GM12878 (cell line): ENCODE data around the gene KCNB1.

Experiments
- CEBPB ChIP-seq, 2 experiments: fragments of 150-350 bp in 1 of 2; IDR thresholded peaks; 2 replicates each; pipeline ENCODE4 v1.6.1; 2012 to 2014; ENCODE audit warnings: low read depth in 2 of 2, low read length in 2 of 2, borderline replicate concordance in 1 of 2, inconsistent platforms in 1 of 2
- IKZF2 ChIP-seq, 2 experiments: fragments of 450-650 bp; IDR thresholded peaks; 2 replicates each; pipeline ENCODE4 v1.6.1; 2017; ENCODE audit warnings: mild to moderate bottlenecking in 2 of 2, moderate library complexity in 2 of 2
- JUND ChIP-seq: IDR thresholded peaks from 2 replicates; pipeline ENCODE4 v1.6.1; 2012; ENCODE audit warnings: low read depth, mild to moderate bottlenecking, low read length, improper control_type of control experiment, moderate library complexity
- MAX ChIP-seq: IDR thresholded peaks from 2 replicates; pipeline ENCODE4 v1.6.1; 2012; ENCODE audit warnings: low read depth, low read length, improper control_type of control experiment
- MTA3 ChIP-seq: IDR thresholded peaks from 2 replicates; pipeline ENCODE4 v1.6.1; 2012; ENCODE audit warnings: low read length, inconsistent platforms, borderline replicate concordance
- MYC ChIP-seq: IDR thresholded peaks from 2 replicates; pipeline ENCODE4 v1.6.1; 2011; ENCODE audit warnings: mild to moderate bottlenecking, low read length, moderate library complexity, inconsistent platforms; ENCODE audit not compliant: insufficient read depth, insufficient replicate concordance, insufficient read length, severe bottlenecking
- NFIC ChIP-seq: IDR thresholded peaks from 2 replicates; pipeline ENCODE4 v1.6.1; 2012; ENCODE audit warnings: low read depth, mild to moderate bottlenecking, inconsistent platforms, low read length, moderate library complexity
- NFYA ChIP-seq: IDR thresholded peaks from 2 replicates; pipeline ENCODE4 v1.6.1; 2011; ENCODE audit warnings: low read depth, mild to moderate bottlenecking, low read length, improper control_type of control experiment, borderline replicate concordance
- POLR2A ChIP-seq: IDR thresholded peaks from 2 replicates; pipeline ENCODE4 v1.6.1; 2011; ENCODE audit warnings: low read depth, mild to moderate bottlenecking, low read length
- RAD21 ChIP-seq: IDR thresholded peaks from 2 replicates; pipeline ENCODE4 v1.6.1; 2011; ENCODE audit warnings: mild to moderate bottlenecking, low read depth, low read length, moderate library complexity; ENCODE audit not compliant: insufficient read depth
- RELA ChIP-seq: fragments of 450-650 bp; IDR thresholded peaks from 2 replicates; pipeline ENCODE4 v1.8.0; 2014; ENCODE audit warnings: borderline replicate concordance; ENCODE audit not compliant: partially characterized antibody
- TF ChIP-seq, protein P1 (sequence below), 3 experiments: IDR thresholded peaks in 2 of 3; conservative IDR thresholded peaks in 1 of 3; 2 replicates each; pipeline ENCODE4 v1.5.1; 2011; ENCODE audit warnings: low read depth in 3 of 3, low read length in 3 of 3, mild to moderate bottlenecking in 3 of 3, control low read depth in 2 of 3, moderate library complexity in 2 of 3, inconsistent platforms in 1 of 3, mixed read lengths in 1 of 3; ENCODE audit not compliant: control insufficient read depth in 2 of 3, insufficient read depth in 1 of 3; ENCODE audit errors: extremely low read depth in 1 of 3
- TF ChIP-seq, protein P2 (sequence below): fragments of 450-650 bp; IDR thresholded peaks from 2 replicates; pipeline ENCODE4 v1.6.1; 2017; ENCODE audit warnings: mild to moderate bottlenecking

DNA sequence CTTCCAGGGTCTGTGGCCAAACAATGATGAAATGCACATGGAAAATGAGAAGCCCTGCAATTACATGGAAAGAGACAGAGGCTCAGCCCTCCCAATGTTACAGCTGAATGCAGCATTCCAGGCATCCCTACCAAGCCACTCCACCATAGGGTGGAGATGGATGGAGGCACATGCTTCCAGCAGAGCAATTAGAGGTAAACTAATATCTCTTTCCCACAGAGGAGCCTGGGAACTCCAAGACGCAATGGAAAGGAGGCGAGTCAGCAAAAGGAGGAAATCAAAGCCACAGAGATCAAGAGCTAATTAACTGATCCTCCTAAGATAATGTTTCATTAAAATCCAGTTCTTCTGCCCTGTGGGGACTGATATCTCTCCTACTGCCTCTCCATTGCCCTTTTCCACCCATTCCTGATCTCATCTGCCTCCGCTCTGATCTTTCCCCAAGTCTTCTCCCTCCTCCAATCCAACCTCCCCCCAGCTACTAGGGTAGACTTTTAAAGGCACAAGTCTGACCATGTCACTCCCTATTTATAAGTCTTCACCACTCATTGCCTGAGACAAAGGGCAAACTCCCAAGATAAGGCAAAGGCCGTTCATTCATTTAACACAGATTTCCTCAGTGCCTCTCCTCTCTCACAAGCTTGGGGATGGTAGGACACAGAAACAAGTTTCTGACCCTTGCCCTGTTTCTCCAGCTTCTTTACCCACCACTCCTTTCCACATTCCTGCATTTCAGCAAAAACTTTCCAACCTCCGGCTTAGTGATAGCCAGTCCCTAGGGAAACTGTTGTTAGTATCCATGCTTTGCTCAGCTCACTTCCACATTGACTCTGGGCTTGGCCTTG, 14.3 kb upstream of the KCNB1 start:
- TF ChIP-seq, protein P1, sequence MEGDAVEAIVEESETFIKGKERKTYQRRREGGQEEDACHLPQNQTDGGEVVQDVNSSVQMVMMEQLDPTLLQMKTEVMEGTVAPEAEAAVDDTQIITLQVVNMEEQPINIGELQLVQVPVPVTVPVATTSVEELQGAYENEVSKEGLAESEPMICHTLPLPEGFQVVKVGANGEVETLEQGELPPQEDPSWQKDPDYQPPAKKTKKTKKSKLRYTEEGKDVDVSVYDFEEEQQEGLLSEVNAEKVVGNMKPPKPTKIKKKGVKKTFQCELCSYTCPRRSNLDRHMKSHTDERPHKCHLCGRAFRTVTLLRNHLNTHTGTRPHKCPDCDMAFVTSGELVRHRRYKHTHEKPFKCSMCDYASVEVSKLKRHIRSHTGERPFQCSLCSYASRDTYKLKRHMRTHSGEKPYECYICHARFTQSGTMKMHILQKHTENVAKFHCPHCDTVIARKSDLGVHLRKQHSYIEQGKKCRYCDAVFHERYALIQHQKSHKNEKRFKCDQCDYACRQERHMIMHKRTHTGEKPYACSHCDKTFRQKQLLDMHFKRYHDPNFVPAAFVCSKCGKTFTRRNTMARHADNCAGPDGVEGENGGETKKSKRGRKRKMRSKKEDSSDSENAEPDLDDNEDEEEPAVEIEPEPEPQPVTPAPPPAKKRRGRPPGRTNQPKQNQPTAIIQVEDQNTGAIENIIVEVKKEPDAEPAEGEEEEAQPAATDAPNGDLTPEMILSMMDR (IDR thresholded peaks at IDR 0.05 in 2 of 3, conservative IDR thresholded peaks at IDR 0.05 in 1 of 3; ENCODE audit: control insufficient read depth in 2 of 3, extremely low read depth in 1 of 3, insufficient read depth in 1 of 3, low read depth in 3 of 3, low read length in 3 of 3) = no peak
- TF ChIP-seq JUND (no peak), MTA3 (no peak), POLR2A (no peak), NFIC (no peak), IKZF2 (IDR thresholded peaks at IDR 0.05) (no peak), MAX (no peak), RELA (no peak), RAD21 (no peak), CEBPB (IDR thresholded peaks at IDR 0.05; ENCODE audit: borderline replicate concordance in 1 of 2, low read depth in 2 of 2, low read length in 2 of 2) (no peak), NFYA (no peak), MYC (no peak)
- TF ChIP-seq, protein P2, sequence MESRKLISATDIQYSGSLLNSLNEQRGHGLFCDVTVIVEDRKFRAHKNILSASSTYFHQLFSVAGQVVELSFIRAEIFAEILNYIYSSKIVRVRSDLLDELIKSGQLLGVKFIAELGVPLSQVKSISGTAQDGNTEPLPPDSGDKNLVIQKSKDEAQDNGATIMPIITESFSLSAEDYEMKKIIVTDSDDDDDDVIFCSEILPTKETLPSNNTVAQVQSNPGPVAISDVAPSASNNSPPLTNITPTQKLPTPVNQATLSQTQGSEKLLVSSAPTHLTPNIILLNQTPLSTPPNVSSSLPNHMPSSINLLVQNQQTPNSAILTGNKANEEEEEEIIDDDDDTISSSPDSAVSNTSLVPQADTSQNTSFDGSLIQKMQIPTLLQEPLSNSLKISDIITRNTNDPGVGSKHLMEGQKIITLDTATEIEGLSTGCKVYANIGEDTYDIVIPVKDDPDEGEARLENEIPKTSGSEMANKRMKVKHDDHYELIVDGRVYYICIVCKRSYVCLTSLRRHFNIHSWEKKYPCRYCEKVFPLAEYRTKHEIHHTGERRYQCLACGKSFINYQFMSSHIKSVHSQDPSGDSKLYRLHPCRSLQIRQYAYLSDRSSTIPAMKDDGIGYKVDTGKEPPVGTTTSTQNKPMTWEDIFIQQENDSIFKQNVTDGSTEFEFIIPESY = no peak
